Heart left ventricle (tissue), 16 donors: ENCODE measurements around the gene JAKMIP1. TPM values are rescaled to one million over a fixed set of nuclear protein-coding genes. Genes with fewer than 3 reads are reported as not detected.
"Not testable (repeated sequence)": the region's sequence is repeated elsewhere in the genome, so short reads cannot be mapped to it uniquely, and the experiment has no call there.

Experiments
- ATAC-seq, 4 donors: fragments of 200-7000 bp; cut with Tn5 transposase; one replicate each; pipeline ENCODE4 v1.9.1; 2020 to 2022; ENCODE audit warnings: moderate library complexity in 4 of 4, mild to moderate bottlenecking in 3 of 4, moderate number of reproducible peaks in 1 of 4
- DNase-seq, 5 donors: peaks; one replicate each; pipeline ENCODE4 v3.0.0-alpha.2; 2020
- H3K27ac ChIP-seq, 12 donors: fragments of 200-600 bp; sonication (generic) in 4 of 12; one replicate each; pipeline versions ENCODE4 v1.5.0 to v1.8.0; 2016 to 2022; ENCODE audit warnings: mild to moderate bottlenecking in 2 of 12
- H3K27me3 ChIP-seq, 9 donors: fragments of 200-600 bp; sonication (generic) in 2 of 9; one replicate each; pipeline versions ENCODE4 v1.5.1 to v1.8.0; 2016 to 2022; ENCODE audit warnings: mild to moderate bottlenecking in 3 of 9
- H3K36me3 ChIP-seq, 9 donors: fragments of 200-600 bp; sonication (generic) in 2 of 9; one replicate each; pipeline versions ENCODE4 v1.5.0 to v1.8.0; 2018 to 2022; ENCODE audit warnings: mild to moderate bottlenecking in 2 of 9
- H3K4me1 ChIP-seq, 12 donors: fragments of 200-600 bp; sonication (generic) in 4 of 12; one replicate each; pipeline versions ENCODE4 v1.5.0 to v1.8.0; 2016 to 2022; ENCODE audit warnings: mild to moderate bottlenecking in 3 of 12
- H3K4me3 ChIP-seq, 12 donors: fragments of 200-600 bp; sonication (generic) in 4 of 12; one replicate each; pipeline versions ENCODE4 v1.5.0 to v1.8.0; 2017 to 2022; ENCODE audit warnings: mild to moderate bottlenecking in 9 of 12, moderate library complexity in 4 of 12
- H3K9me3 ChIP-seq, 12 donors: fragments of 200-600 bp; sonication (generic) in 4 of 12; one replicate each; pipeline versions ENCODE4 v1.5.0 to v1.8.0; 2016 to 2022; ENCODE audit warnings: mild to moderate bottlenecking in 1 of 12
- CTCF ChIP-seq, 12 donors: fragments of 200-600 bp; sonication (generic) in 4 of 12; IDR thresholded peaks; one replicate each; pipeline versions ENCODE4 v1.5.0 to v1.8.0; 2018 to 2022; ENCODE audit warnings: antibody characterized with exemption in 12 of 12, mild to moderate bottlenecking in 5 of 12
- POLR2A ChIP-seq, 2 donors: fragments of 450-650 bp; IDR thresholded peaks; one replicate each; pipeline ENCODE4 v1.6.1; 2017; ENCODE audit warnings: antibody characterized with exemption in 2 of 2, mild to moderate bottlenecking in 2 of 2, moderate library complexity in 2 of 2
- WGBS, 4 donors: extraction: QIAGEN DNeasy Blood & Tissue Kit in 2 of 4; methylation state at CpG; one replicate each; pipeline versions ENCODE4 v1.1.5 to v1.1.7; 2013 to 2018; 5-methylcytosine and 5-hydroxymethylcytosine counted together
- intact Hi-C, 10 donors: fragments of 100-400 bp; cut with DNase I; formaldehyde crosslinking; loops; one replicate each; pipeline versions ENCODE4 v1.11.1 to v1.14.2; 2022
- polyA plus RNA-seq, 2 donors: library from polyadenylated mRNA; stranded (reverse); fragments of 200-250 nt; gene quantifications; one replicate each; pipeline ENCODE4 v1.2.3, GENCODE V29; 2013
- total RNA-seq, 9 donors: library from RNA; depleted of rRNA in 2 of 9; stranded (reverse); fragments of >200 nt in 2 of 9; fragmentation: NEBNext Ultra II Directional in 3 of 9; extraction: Animal tissue kit (Norgen Biotek cat#: 25700) in 3 of 9; gene quantifications; one replicate each; pipeline versions ENCODE4 v1.1.0 to v1.2.4, GENCODE V29; 2016 to 2023
- donor health status: ischemic (EF 13 %, LVEDD 7.1; RV severe dilation, severe dysfunction).
- donor health status: healthy with polysubstance abuse.
- donor health status: DM: no; HTN: yes; CAD: no.
- donor health status: DM: no; HTN: no; CAD: no.
- donor health status: ischemic (EF 25% LVEDD 6.9; RV normal size, moderate dysfunction).
- donor health status: ischemic (EF 25% LVEDD 5.7; RV mildly dilated, moderate dysfunction).
- donor health status: healthy.
- donor health status: DM: yes; HTN: yes; CAD: no.
- donor health status: ischemic (EF 35%, LVEDD 5.7; RV mildly dilated, moderate dysfunction).
- donor health status: nonischemic (EF 11% LVEDD 7.7; RV severe dilation, severe dysfunction).
- donor health status: DM: yes; HTN: yes; CAD: no.
- donor health status: PGD.
- donor health status: ischemic (EF 29% LVEDD 5.4; RV normal size, mild dysfunction).
- donor health status: nonischemic (EF 23%, LVEDD 6.1; RV moderate dilation, normal function).

The JAKMIP1 gene
- total and polyA plus RNA-seq, 11 donors: 0.01 to 0.99 (median 0.23) TPM; not detected in 6

GRCh38 chr4:6217716-6218381 lies 17.5 kb upstream of the JAKMIP1 start:
- peaks cover 7 to 48% (median 21%) of the 10 kb centered on the region in 9 donors for H3K27me3 ChIP-seq
- no peak overlapping the region for H3K4me3 ChIP-seq
- DNase-seq (no peak), ATAC-seq (no peak)
- no peak overlapping the region for H3K27ac ChIP-seq
- H3K9me3 ChIP-seq: peaks cover 0 to 13% (median 0%) of the 10 kb centered on the region in 12 donors
- no peaks in the 10 kb centered on the region for H3K36me3 ChIP-seq
- 33 to 66% (median 60%) methylated on average over 1 of the region's 1 CpG for WGBS, 4 donors
- intact Hi-C loops: no loop called here
- TF ChIP-seq POLR2A (IDR thresholded peaks at IDR 0.05): no peak
- peaks cover 0 to 9% (median 0%) of the 10 kb centered on the region in 12 donors for H3K4me1 ChIP-seq

GRCh38 chr4:6216588-6216987 lies 16.2 kb upstream of the JAKMIP1 start:
- DNase-seq (no peak), ATAC-seq (no peak)
- 64 to 71% (median 68%) methylated on average over 3 of the region's 3 CpGs for WGBS, 4 donors
- Histone ChIP-seq H3K4me1 (peaks cover 0 to 4% (median 0%) of the 10 kb centered on the region in 12 donors), H3K36me3 (no peaks in the 10 kb centered on the region), H3K9me3 (peaks cover 0 to 11% (median 0%) of the 10 kb centered on the region in 12 donors), H3K27me3 (peaks cover 0 to 36% (median 8%) of the 10 kb centered on the region in 9 donors), H3K27ac (no peak overlapping the region), H3K4me3 (no peak overlapping the region)
- intact Hi-C loops: no loop called here
- TF ChIP-seq CTCF (IDR thresholded peaks at IDR 0.05): no peak
- no peak for TF ChIP-seq POLR2A (IDR thresholded peaks at IDR 0.05)

DNA sequence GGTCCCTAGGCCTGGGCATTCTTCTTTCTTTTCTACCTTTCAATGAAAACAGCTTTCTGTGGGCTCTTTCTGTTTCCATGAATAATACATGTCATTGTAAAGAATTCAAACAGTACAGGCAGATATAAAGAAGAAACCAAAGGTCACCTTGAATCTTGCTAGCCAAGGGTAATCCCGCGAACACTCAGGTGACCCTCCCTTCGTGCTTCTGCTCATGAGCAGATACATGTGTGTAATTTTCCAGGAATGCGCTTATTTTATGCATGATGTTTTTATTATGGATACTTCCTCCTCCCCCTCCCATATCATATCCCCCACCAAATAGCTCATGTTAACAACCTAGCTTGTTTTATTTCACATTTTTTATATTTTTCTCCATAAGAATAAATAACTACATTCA lies 9.6 kb upstream of the JAKMIP1 start:
- Histone ChIP-seq H3K27ac (no peak overlapping the region), H3K4me1 (no peaks in the 10 kb centered on the region), H3K27me3 (peaks cover 0 to 7% (median 0%) of the 10 kb centered on the region in 9 donors), H3K36me3 (no peaks in the 10 kb centered on the region), H3K9me3 (peaks cover 0 to 7% (median 0%) of the 10 kb centered on the region in 12 donors), H3K4me3 (no peak overlapping the region)
- DNase-seq: no peak
- TF ChIP-seq CTCF (IDR thresholded peaks at IDR 0.05): no peak
- ATAC-seq: no peak
- 76 to 81% (median 79%) methylated on average over 4 of the region's 4 CpGs for WGBS, 4 donors
- intact Hi-C loops: no loop called here

- ATAC-seq, H3K4me1 ChIP-seq, H3K36me3 ChIP-seq, intact Hi-C loops, DNase-seq, H3K9me3 ChIP-seq, H3K4me3 ChIP-seq, H3K27me3 ChIP-seq, H3K27ac ChIP-seq: not testable (repeated sequence)
- WGBS, 4 donors: 73 to 79% (median 75%) methylated on average over 4 of the region's 4 CpGs
Observed at GRCh38 chr4:6209291-6209690, 8.9 kb upstream of the JAKMIP1 start.

DNA sequence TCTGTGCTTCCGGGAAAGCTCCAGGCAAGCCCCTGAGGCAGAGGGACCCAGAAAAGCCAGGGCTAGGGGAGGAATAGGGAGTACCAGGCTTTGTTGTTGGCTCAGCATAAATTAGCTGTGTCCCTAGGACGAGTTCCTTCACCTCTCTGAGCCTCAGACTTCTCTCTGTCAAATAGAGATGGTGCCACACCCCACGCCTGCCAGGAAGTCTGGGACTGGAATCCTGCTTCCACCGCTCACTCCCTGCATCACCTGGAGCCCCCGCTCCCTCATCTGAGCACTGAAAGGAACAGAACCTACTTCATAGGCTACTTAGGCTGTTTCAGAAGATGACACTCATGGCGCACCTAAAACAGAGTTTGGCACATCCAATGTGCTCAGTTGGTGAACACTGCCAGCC lies 8.1 kb upstream of the JAKMIP1 start:
- 63 to 72% (median 67%) methylated on average over 6 of the region's 6 CpGs for WGBS, 4 donors
- intact Hi-C loops: no loop called here
- peaks cover 0 to 6% (median 0%) of the 10 kb centered on the region in 9 donors for H3K27me3 ChIP-seq
- H3K36me3 ChIP-seq: no peaks in the 10 kb centered on the region
- no peak overlapping the region for H3K27ac ChIP-seq
- H3K4me3 ChIP-seq: no peak overlapping the region
- H3K4me1 ChIP-seq: no peaks in the 10 kb centered on the region
- H3K9me3 ChIP-seq: peaks cover 0 to 7% (median 0%) of the 10 kb centered on the region in 12 donors
- no peak for DNase-seq
- TF ChIP-seq POLR2A (IDR thresholded peaks at IDR 0.05) (no peak), CTCF (IDR thresholded peaks at IDR 0.05) (no peak)
- no peak for ATAC-seq
